HG03064 (cell line): Measurements from ENCODE around the gene NCOA3.

Source experiments
- ATAC-seq: cut with Tn5 transposase; IDR thresholded peaks from one replicate; pipeline ENCODE4 v1.9.1; 2021; ENCODE audit warnings: low read depth; ENCODE audit not compliant: unreplicated experiment

Gene NCOA3

GRCh38 chr20:47696856-47697255 is 195.2 kb downstream of the NCOA3 start:
- ATAC-seq = no peak

GRCh38 chr20:47698142-47698541 is 196.5 kb downstream of the NCOA3 start:
- no peak for ATAC-seq

DNA sequence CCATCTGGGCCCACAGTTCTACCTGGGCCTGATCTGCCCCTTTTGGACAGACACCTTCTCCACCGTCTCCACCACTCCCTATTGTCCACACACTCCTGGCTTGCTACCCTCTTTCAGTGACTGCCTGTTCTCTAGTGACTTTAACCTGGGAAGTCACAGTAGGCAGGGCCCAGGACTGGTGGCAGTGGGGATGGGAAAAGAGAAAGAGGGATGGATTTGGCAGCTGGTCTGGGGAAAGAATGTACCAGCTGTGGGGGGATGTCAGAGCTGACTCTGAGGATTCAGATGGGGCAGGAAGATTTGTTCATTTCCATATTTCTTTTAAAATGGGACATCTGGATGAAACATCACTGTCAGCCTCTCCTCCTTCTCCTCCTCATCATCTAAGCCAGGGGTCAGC is 198.1 kb downstream of the NCOA3 start:
- no peak for ATAC-seq

DNA sequence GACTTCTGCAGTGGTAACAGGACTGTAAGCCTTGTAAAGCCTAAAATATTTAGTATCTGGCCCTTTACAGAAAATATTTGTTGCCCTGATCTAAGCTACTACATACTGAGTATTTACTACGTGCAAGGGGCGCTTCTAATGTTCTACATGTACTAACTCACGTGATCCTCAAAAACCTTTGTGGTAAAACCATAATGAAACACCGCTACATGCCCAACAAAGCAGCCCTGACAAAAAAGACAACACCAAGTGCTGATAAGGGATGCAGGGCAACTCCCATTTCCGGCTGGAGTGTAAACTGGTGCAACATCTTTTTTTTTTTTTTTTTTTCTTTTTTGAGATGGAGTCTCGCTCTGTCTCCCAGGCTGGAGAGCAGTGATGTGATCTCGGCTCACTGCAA is 198.6 kb downstream of the NCOA3 start:
- ATAC-seq = no peak

DNA sequence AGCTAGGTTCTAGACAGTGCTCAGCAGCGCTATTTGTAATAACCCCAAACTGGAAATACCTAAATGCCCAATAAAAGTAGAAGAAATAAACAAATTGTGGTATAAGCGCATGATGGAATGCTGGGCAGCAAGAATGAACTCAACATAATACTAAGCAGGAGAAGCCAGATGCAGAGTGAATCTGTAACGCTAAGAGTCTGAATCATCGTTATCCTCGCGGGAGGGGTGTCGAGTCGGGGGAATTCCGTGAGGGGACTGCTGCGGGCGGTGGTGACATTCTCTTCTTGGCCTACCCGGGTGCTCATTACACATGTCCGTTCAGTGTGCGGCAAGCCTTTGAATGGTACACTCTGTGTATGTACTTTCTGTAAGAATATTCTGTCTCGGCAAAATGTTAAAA is 199.9 kb downstream of the NCOA3 start:
- no peak for ATAC-seq

DNA sequence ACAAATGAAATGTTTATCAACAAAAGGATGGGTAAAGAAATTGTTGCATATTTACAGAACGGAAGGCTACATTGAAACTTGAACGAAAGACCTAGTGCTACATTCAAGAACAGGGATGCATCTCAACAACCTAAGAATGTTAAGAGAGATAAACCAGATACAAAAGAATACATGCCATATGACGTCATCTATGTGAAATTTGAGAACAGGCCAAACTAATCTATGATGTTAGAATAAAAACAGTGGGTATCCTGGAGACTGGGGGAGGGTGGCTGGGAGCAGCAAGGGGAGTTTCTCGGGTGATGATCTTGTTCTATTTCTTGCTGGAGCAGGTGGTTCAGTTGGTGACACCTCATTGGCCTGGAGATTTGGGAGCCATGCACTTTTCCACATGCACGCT is 202.1 kb downstream of the NCOA3 start:
- ATAC-seq = no peak

GRCh38 chr20:47704746-47705496 is 203.2 kb downstream of the NCOA3 start:
- ATAC-seq = no peak

- ATAC-seq = no peak
Observed at GRCh38 chr20:47705497-47705856, 203.8 kb downstream of the NCOA3 start.

DNA sequence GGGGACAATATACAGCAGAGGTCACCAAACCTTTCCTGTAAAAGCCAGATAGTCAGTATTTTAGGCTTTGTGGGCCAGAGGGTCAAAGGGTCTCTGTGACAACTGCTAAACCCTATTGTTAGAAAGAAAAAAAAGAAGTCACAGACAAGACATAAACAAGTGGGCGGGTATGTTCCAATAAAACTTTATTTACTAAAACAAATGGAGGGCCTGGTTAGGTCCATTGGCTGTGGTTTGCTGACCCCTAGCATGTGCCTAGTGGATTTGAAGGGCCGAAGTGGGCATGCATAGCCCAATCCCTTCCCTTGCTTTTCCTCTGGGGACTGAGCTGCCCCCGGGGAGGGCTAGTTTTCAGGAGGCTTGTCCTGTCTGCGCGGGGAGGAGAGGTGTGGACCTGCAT is 204.7 kb downstream of the NCOA3 start:
- ATAC-seq = no peak
